Stimulated activated CD8-positive, alpha-beta memory T cell treated with anti-CD3 and anti-CD28 coated beads, Interleukin-7, amount 100 ng/mL, for 4 hours (primary cell): ENCODE results near the gene TMBIM1.

Source experiments
- DNase-seq, 2 donors: peaks; one replicate each; pipeline ENCODE4 v3.0.0-alpha.2; 2020; ENCODE audit warnings: low read depth in 2 of 2

The TMBIM1 gene

GRCh38 chr2:218272531-218273212, 19.6 kb downstream of the TMBIM1 start:
- DNase-seq: peak; percentile 65 to 68

DNA sequence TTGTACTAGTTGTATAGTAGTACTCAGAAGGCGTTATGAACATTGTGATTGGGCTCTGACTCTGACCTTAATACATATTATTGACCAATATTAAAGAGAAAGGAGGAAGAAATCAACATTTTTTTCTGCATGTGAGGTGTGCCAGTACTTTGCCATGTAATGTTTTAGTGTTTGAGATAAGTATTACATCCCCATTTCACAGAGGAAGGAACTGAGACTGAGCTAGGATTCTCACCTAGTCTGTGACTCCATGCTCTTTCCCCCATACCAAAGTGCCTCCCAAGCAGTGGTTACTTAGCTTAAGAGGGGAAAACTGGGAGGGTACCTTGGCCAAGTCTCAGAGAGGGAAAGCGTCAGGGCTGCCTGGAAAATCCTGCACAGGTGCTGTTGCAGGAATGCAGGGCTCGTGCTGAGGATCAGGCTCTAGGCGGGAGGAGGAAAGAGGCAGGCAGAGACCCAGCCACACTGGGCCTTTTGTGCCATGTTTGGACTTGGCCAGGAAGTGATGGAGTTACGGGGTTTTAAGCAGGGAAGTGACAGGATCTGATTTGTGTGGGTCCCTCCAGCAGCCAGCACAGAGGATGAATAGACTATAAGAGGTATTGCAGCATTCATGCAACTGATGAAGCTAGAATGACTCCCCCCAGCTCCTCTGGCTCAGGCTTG, 20.3 kb downstream of the TMBIM1 start:
- no peak for DNase-seq

DNA sequence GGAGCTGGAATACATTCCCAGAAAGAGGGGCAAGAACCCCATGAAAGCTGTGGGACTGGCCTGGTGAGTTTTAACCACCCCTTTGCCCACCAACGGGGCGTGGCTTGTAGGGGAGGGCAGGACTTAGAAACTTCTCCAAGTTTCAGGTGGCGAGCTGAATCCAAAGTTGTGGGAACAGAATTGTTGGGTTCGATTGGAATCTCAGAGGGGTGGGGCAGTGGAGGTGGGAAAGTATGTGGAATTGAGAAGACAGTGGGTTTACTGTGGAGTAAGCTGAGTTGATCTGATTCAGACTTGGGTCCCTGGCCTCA, 20.9 kb downstream of the TMBIM1 start:
- DNase-seq: no peak

DNA sequence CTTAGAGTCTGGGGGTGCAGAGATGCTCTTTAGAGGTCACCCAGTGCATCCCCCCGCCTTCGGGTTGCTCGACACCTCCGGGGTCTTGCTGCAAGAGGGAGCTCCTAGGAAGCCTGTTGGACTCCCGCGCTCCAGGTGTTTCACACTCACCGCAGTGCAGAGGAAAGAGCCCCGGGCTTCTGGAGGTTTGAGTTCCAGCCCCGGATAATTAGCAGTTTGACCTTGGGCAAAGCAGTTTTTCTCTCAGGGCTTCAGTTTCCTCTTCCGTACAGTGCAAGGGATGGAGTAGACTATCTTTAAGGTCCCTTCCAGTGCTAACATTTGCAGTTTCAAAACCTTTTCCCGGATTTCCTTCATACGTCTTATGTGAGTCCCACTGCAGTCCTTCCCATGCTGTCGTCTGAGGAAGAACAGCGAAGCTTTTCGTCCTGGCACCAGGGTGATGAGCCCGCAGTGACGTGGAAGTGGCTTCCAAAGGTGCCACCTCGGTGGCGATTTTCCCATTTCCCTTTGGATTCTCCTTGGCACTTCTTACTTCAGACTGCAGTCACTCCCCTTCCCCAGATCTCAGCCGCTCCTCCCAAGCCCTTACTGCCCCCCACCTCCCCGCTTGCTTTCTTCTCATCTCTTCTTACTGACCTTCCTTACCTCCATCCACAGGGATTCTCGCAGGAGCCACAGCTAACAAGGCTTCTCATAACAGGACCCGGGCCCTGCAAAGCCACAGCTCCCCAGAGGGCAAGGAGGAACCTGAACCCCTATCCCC, 21.4 kb downstream of the TMBIM1 start:
- DNase-seq: no peak

GRCh38 chr2:218269900-218270720, 22.2 kb downstream of the TMBIM1 start, which contains the start of the genes AAMP and PNKD:
TSS of gene AAMP (minus strand) at chr2:218270137. CDS start at chr2:218270086, 51 bp downstream.
TSS of gene PNKD (plus strand) at chr2:218270519. CDS start at chr2:218270536, 17 bp downstream.
- peak; percentile 100 for DNase-seq

DNA sequence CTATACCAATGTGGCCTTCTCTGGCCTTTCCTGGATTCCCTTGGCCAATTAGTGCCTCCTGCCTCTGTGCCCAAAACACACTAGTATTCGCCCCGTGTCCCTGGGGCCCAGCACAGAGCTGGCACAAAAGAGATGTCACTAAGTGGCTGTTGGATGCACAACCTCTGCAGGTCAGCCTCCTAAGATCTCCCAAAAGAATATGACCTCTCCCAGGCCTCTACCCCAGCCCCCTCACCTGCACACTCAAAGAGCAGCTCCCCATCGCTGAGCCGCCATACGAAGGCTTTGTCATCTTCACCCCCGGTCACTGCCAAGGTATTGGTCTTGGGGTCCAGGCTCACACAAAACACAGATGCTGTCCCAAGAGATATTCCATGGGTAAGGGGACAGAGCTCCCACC, 25.0 kb downstream of the TMBIM1 start:
- no peak for DNase-seq

- no peak for DNase-seq
Measured at GRCh38 chr2:218266316-218266979, 25.9 kb downstream of the TMBIM1 start.

- DNase-seq: no peak
Measured at GRCh38 chr2:218265626-218266025, 26.7 kb downstream of the TMBIM1 start.

GRCh38 chr2:218264773-218265561, 27.3 kb downstream of the TMBIM1 start:
- DNase-seq: no peak

DNA sequence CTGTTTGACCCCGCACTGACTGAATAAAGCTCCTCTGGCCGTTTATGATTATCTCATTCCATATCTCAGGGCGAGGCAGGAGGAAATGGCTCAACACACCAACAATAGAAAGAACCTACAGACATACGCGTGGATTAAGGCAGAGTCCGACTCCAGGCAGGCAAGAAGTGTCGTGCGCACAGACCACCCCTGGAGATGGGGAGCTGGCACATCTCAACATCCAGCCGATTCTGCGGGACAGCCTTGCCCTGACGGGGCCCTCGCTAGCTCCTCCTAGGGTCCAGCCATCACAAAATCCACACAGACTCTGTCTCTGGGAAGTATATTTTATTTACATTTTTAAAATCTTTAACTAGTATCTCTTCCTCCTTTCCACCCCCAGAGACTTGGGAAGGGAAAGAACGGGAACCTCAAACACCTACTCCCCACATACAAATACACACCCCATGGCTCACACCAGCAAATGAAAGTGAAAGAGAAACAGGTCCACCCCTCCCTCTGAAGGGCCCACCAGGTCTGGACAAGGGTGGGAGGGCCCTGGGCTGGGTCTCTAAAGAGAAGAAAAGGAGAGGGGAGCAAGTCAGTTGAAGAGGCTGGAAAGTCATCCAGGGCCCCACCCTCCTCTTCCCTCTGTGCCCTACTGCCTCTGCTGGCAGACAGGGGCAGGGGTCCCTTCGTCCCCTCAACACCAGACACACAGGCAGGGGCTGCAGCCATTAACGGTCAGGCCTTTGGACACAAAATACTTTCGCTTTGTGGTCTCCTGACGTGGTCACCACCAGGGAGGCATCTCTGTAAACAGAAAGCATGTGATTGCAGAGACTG, 28.3 kb downstream of the TMBIM1 start:
- DNase-seq: no peak

GRCh38 chr2:218262631-218263586, 29.4 kb downstream of the TMBIM1 start:
- no peak for DNase-seq

GRCh38 chr2:218262237-218262600, 30.1 kb downstream of the TMBIM1 start:
- no peak for DNase-seq

DNA sequence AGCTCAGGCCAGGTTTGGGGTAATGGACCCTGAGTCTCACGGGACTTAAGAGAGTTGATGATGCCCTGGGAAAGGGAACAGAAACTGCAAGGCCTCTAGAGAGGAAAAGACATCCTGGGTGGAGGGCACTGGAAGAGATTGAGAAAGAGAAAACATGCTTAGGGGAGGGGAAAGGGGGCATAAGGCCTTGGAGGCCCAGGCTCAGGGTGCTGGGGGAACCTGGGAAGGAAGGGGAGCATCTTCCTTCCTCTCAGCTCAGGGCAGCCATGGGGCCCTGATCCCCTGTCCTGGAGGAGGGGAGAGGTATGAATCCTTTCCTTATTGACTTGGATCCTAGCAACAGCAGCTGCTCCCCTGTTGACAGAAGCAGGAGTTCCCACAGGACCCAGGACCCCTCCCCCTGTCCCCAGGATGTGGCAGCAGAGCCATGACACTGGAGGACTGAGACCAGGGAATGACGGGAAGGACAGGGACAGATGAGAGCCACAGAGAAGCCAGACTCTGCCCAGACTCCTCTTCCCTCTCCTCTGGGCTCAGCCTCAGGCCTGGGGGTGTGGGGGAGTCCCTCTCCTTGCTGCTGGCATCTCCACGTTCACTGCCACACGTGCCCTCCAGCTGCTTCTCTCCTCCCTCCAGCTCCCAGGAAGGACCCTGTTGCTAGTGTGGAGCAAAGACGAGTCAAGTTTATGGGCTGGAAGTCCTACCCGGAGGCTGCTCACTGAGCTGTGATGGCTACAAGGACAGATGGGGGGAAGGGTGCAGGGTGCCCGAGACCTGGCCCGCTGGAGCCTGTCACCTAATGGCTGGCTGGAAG, 30.7 kb downstream of the TMBIM1 start:
- no peak for DNase-seq

GRCh38 chr2:218260742-218261422, 31.4 kb downstream of the TMBIM1 start, which contains the start of gene GPBAR1:
TSS of gene GPBAR1 (plus strand) at chr2:218261015. CDS start at chr2:218262725, 1,710 bp downstream.
- no peak for DNase-seq

DNA sequence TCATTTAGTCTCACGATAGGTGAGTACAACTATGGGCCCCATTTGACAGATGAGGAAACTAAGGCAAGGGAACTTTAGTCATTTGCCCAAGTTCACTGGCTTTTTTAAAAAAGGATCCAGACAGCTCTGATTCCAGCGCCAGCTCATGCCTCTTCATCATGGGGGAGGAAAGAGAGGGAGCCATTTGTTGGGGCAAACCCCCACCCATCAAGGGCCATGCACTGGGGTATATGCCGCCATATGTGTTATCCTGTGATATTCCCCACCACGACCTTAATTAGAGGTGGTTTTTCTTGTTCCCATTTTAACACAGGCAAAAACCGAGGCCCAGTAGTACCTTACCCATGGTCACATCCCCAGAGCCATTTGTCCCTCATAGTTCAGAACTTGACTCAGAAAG, 32.1 kb downstream of the TMBIM1 start:
- DNase-seq: no peak

- DNase-seq: no peak
Measured at GRCh38 chr2:218259099-218259961, 33.0 kb downstream of the TMBIM1 start.
